PFSK-1 (cell line): ENCODE data around the gene NEMP2.

ENCODE experiments used
- POLR2AphosphoS5 ChIP-seq: IDR thresholded peaks from 2 replicates; pipeline ENCODE4 v1.6.1; 2012; ENCODE audit warnings: low read depth, mild to moderate bottlenecking, control low read depth, low read length, moderate library complexity
- TAF1 ChIP-seq: IDR thresholded peaks from 2 replicates; pipeline ENCODE4 v1.6.1; 2012; ENCODE audit warnings: low read length, control low read depth, borderline replicate concordance; ENCODE audit not compliant: insufficient read depth

DNA sequence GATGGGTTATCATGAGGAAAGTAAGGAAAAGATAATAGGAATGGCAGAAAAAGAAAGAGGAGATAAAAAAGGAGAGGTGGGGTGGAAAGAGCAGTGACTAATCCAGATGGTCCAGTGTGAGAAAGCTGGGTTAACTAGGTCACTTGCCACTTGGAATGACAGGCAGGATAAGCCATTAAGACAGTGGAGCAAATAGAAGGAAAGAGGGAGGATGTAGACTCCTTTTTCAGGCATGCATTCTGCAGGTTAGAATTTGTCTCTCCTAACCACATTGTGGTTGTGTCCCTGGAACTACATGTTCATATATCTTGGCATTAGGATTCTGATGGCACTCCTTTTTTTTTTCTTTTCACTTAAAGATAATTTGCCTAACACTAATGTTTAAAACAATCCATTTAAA lies 13.4 kb upstream of the NEMP2 start:
- TF ChIP-seq POLR2AphosphoS5 (no peak), TAF1 (no peak)
